Measurements from ENCODE around the gene ELOB. TPM values are rescaled to one million over a fixed set of nuclear protein-coding genes. Genes with fewer than 3 reads are reported as not detected.

The ELOB gene
- total RNA-seq, 1 experiment from 2014 or later: 319 TPM

DNA sequence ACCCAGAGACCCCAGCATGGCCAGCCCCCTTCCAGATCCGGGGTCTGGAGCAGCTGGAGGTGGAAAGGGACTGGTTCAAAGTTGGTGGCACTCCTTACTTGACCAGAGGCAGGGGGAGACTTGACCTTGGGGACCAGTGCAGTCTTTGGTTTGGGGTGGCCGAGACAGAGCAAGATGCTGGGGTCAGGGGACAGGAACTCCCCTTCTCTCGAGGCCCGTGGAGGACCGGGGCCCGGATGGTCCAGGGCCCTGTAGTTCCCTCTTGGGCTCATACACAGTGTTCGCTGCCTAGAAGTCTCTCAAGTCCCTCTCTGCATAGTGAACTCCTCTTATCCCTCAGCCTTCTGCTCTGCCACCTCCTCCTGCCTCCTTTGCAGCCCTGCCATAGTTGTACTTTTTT lies 10.9 kb upstream of the ELOB start:
- H3K79me2 ChIP-seq (ENCODE audit: insufficient read depth, low read length): no peaks in the 10 kb centered on the region; the same call in 1 of the 2 replicates
- no peak overlapping the region for H3K56ac ChIP-seq (ENCODE audit: insufficient read length, low read depth, low read length)
- H3K23ac ChIP-seq (ENCODE audit: insufficient read length, low read depth, low read length): no peak overlapping the region
- no peaks in the 10 kb centered on the region for H4K20me1 ChIP-seq (ENCODE audit: control insufficient read depth, insufficient read depth, insufficient read length)
- H3T11ph ChIP-seq (ENCODE audit: low read length): no peak overlapping the region
- H3K18ac ChIP-seq (ENCODE audit: insufficient read length, low read depth, low read length): no peak overlapping the region
- Mint-ChIP-seq H3K27ac (no peak overlapping the region), H3K36me3 (ENCODE audit: insufficient read depth in 1 of 3, low read depth in 3 of 3) (no peaks in the 10 kb centered on the region), H3K4me1 (peaks cover 2 to 17% of the 10 kb centered on the region in 2 experiments; a peak in 2 of 4 replicates), H3K27me3 (ENCODE audit: low read depth) (peaks cover 30% of the 10 kb centered on the region), H3K9me3 (no peaks in the 10 kb centered on the region), H3K4me3 (no peak overlapping the region)
- no peaks in the 10 kb centered on the region for H3K27me3 ChIP-seq (ENCODE audit: insufficient read depth, low read length)
- H2AK5ac ChIP-seq (ENCODE audit: insufficient read length, low read length): no peak overlapping the region
- H2BK120ac ChIP-seq (ENCODE audit: low read depth, low read length, poor library complexity, severe bottlenecking): no peak overlapping the region
- no CpG with 5 or more reads among the region's 7 CpGs for WGBS (ENCODE audit: extremely low coverage, insufficient read length, low lambda C conversion rate)
- H3K4me2 ChIP-seq (ENCODE audit: insufficient read depth, insufficient read length, low read length): no peak overlapping the region
- no peak overlapping the region for H2AFZ ChIP-seq (ENCODE audit: low read length)
- H3K4me1 ChIP-seq (ENCODE audit: insufficient read depth, low read length): no peaks in the 10 kb centered on the region
- H2BK15ac ChIP-seq (ENCODE audit: low read depth, low read length): no peak overlapping the region
- TF ChIP-seq CTCF (conservative IDR thresholded peaks at IDR 0.05): no peak
- DNase-seq: no peak
- H3K9me3 ChIP-seq (ENCODE audit: control insufficient read depth, low read depth, low read length): no peaks in the 10 kb centered on the region
- H2BK5ac ChIP-seq (ENCODE audit: insufficient read length, low read length): no peak overlapping the region
- H4K5ac ChIP-seq (ENCODE audit: insufficient read length, low read depth, low read length): no peak overlapping the region
- H3K9ac ChIP-seq (ENCODE audit: extremely low read depth, insufficient read length, low read length): no peak overlapping the region
- H3K23me2 ChIP-seq (ENCODE audit: insufficient read length, low read depth, low read length, poor library complexity, severe bottlenecking): no peaks in the 10 kb centered on the region
- no peak overlapping the region for H4K8ac ChIP-seq (replicated peaks; ENCODE audit: insufficient read length, low read depth, low read length)
- H3K14ac ChIP-seq (ENCODE audit: insufficient read depth, low read length): no peak overlapping the region
- no peak overlapping the region for H3K27ac ChIP-seq (ENCODE audit: insufficient read length, low read depth, low read length)
- no peak overlapping the region for H3K4ac ChIP-seq (ENCODE audit: low read depth, low read length)
- no peaks in the 10 kb centered on the region for H3K79me1 ChIP-seq (ENCODE audit: insufficient read depth, low read depth, low read length, poor library complexity, severe bottlenecking)
- no peak overlapping the region for H4K91ac ChIP-seq (ENCODE audit: insufficient read length, low read depth, low read length)
- H2BK12ac ChIP-seq (ENCODE audit: insufficient read length, low read depth, low read length): no peak overlapping the region
- H2BK20ac ChIP-seq (ENCODE audit: low read depth, low read length, poor library complexity, severe bottlenecking): no peak overlapping the region
